Common myeloid progenitor, CD34-positive (primary cell): ENCODE results near the gene KIF7.
"Not testable (repeated sequence)": the region's sequence is repeated elsewhere in the genome, so short reads cannot be mapped to it uniquely, and the experiment has no call there.

ENCODE experiments used
- CTCF ChIA-PET: fragments of 350-600 bp; sonication (Branson Sonifier 250); formaldehyde crosslinking; loops from one replicate; lab custom pipeline; 2021; ENCODE audit warnings: antibody characterized with exemption; lab: Charles Lee
- POLR2A ChIA-PET: fragments of 350-600 bp; sonication (Branson Sonifier 250); formaldehyde crosslinking; loops from one replicate; lab custom pipeline; 2021; ENCODE audit warnings: antibody characterized with exemption; lab: Charles Lee
- DNase-seq, 3 donors: peaks; one replicate each; pipeline versions ENCODE4 v3.0.0 to v3.0.0-alpha.2; 2013
- H3K27ac ChIP-seq, 2 experiments: 1 replicate in 1 of 2; 2 replicates in 1 of 2; pipeline ENCODE4 v1.7.0; 2013; ENCODE audit warnings: inconsistent platforms in 2 of 2, low read length in 2 of 2, mild to moderate bottlenecking in 2 of 2, low read depth in 1 of 2, moderate library complexity in 1 of 2; ENCODE audit not compliant: severe bottlenecking in 2 of 2, insufficient read depth in 1 of 2, poor library complexity in 1 of 2
- H3K27me3 ChIP-seq, 5 experiments: replicated peaks in 2 of 5; 1 replicate in 3 of 5; 2 replicates in 2 of 5; pipeline versions ENCODE4 v1.6.1 to v1.7.0; 2013; ENCODE audit warnings: low read length in 4 of 5, mild to moderate bottlenecking in 2 of 5, moderate library complexity in 2 of 5, inconsistent platforms in 1 of 5; ENCODE audit not compliant: insufficient read depth in 5 of 5, control insufficient read depth in 4 of 5
- H3K36me3 ChIP-seq, 4 experiments: 1 replicate in 2 of 4; 2 replicates in 2 of 4; pipeline versions ENCODE4 v1.6.1 to v1.7.0; 2013; ENCODE audit warnings: low read length in 3 of 4, control low read depth in 1 of 4, mild to moderate bottlenecking in 1 of 4; ENCODE audit not compliant: control insufficient read depth in 4 of 4, insufficient read depth in 4 of 4
- H3K4me1 ChIP-seq, 4 experiments: 1 replicate in 3 of 4; 2 replicates in 1 of 4; pipeline versions ENCODE4 v1.6.1 to v1.7.1; 2013; ENCODE audit warnings: low read length in 3 of 4, mild to moderate bottlenecking in 3 of 4, control low read depth in 1 of 4, inconsistent platforms in 1 of 4, moderate library complexity in 1 of 4; ENCODE audit not compliant: control insufficient read depth in 4 of 4, insufficient read depth in 4 of 4; ENCODE audit errors: control extremely low read depth in 1 of 4
- H3K4me3 ChIP-seq, 7 experiments: 1 replicate in 4 of 7; 2 replicates in 3 of 7; pipeline versions ENCODE4 v1.5.1 to v1.7.0; 2013; ENCODE audit warnings: mild to moderate bottlenecking in 7 of 7, low read length in 6 of 7, moderate library complexity in 6 of 7, inconsistent platforms in 2 of 7, low read depth in 2 of 7, control low read depth in 1 of 7; ENCODE audit not compliant: insufficient read depth in 4 of 7, control insufficient read depth in 1 of 7; ENCODE audit errors: extremely low read depth in 1 of 7
- H3K9me3 ChIP-seq, 5 experiments: 1 replicate in 4 of 5; 2 replicates in 1 of 5; pipeline versions ENCODE4 v1.6.1 to v1.7.1; 2013; ENCODE audit warnings: low read length in 4 of 5, mild to moderate bottlenecking in 2 of 5, inconsistent platforms in 1 of 5, low read depth in 1 of 5, moderate library complexity in 1 of 5; ENCODE audit not compliant: control insufficient read depth in 4 of 5, insufficient read depth in 2 of 5; ENCODE audit errors: control extremely low read depth in 1 of 5
- WGBS: methylation state at CpG from one replicate; pipeline ENCODE4 v1.1.5; 2013; ENCODE audit not compliant: insufficient coverage; 5-methylcytosine and 5-hydroxymethylcytosine counted together

KIF7 gene

GRCh38 chr15:89599021-89599420, 56.2 kb downstream of the KIF7 start:
- CTCF ChIA-PET = no interaction called here
- H3K27me3 ChIP-seq = no peaks in the 10 kb centered on the region
- H3K4me1 ChIP-seq = no peaks in the 10 kb centered on the region

GRCh38 chr15:89593018-89593417, 62.2 kb downstream of the KIF7 start:
- ChIA-PET POLR2A (no interaction called here), CTCF (no interaction called here)
- Histone ChIP-seq H3K36me3 (peaks cover 0 to 71% (median 35%) of the 10 kb centered on the region in 4 experiments), H3K4me3 (no peak overlapping the region), H3K4me1 (no peaks in the 10 kb centered on the region), H3K9me3 (no peaks in the 10 kb centered on the region), H3K27me3 (no peaks in the 10 kb centered on the region), H3K27ac (no peak overlapping the region)
- no peak for DNase-seq
- WGBS = 100% methylated on average over 2 of the region's 4 CpGs

More at GRCh38 chr15:89599021-89599420, 56.2 kb downstream of the KIF7 start:
- WGBS = 93% methylated on average over 3 of the region's 4 CpGs
- Histone ChIP-seq H3K9me3 (no peaks in the 10 kb centered on the region), H3K4me3 (no peak overlapping the region), H3K27ac (no peak overlapping the region), H3K36me3 (peaks cover 10 to 59% (median 34%) of the 10 kb centered on the region in 4 experiments)
- DNase-seq = no peak
- POLR2A ChIA-PET = no interaction called here

- peaks cover 0 to 83% (median 40%) of the 10 kb centered on the region in 4 experiments for H3K36me3 ChIP-seq
- H3K4me3 ChIP-seq = no peak overlapping the region
- no peak for DNase-seq
- no peaks in the 10 kb centered on the region for H3K27me3 ChIP-seq
- ChIA-PET CTCF (no interaction called here), POLR2A (no interaction called here)
- H3K27ac ChIP-seq = no peak overlapping the region
- no peaks in the 10 kb centered on the region for H3K9me3 ChIP-seq
- 90% methylated on average over 2 of the region's 5 CpGs for WGBS
- H3K4me1 ChIP-seq = no peaks in the 10 kb centered on the region
Measured at GRCh38 chr15:89591834-89592233, 63.4 kb downstream of the KIF7 start.

GRCh38 chr15:89587955-89588354, 67.3 kb downstream of the KIF7 start:
- DNase-seq = no peak
- ChIA-PET POLR2A (no interaction called here), CTCF (no interaction called here)
- no peaks in the 10 kb centered on the region for H3K9me3 ChIP-seq
- no peak overlapping the region for H3K27ac ChIP-seq
- no peak overlapping the region for H3K4me3 ChIP-seq
- 72% methylated on average over 4 of the region's 4 CpGs for WGBS
- H3K4me1 ChIP-seq = peaks cover 0 to 3% (median 0%) of the 10 kb centered on the region in 4 experiments
- no peaks in the 10 kb centered on the region for H3K27me3 ChIP-seq
- H3K36me3 ChIP-seq = peaks cover 4 to 93% (median 42%) of the 10 kb centered on the region in 4 experiments

GRCh38 chr15:89586651-89587050, 68.6 kb downstream of the KIF7 start:
- 97% methylated on average over 2 of the region's 2 CpGs for WGBS
- H3K9me3 ChIP-seq = no peaks in the 10 kb centered on the region
- H3K4me3 ChIP-seq = no peak overlapping the region
- POLR2A ChIA-PET = no interaction called here
- no peak for DNase-seq
- no peaks in the 10 kb centered on the region for H3K27me3 ChIP-seq
- H3K36me3 ChIP-seq = peaks cover 9 to 90% (median 40%) of the 10 kb centered on the region in 4 experiments
- CTCF ChIA-PET = no interaction called here
- H3K27ac ChIP-seq = no peak overlapping the region
- peaks cover 0 to 3% (median 0%) of the 10 kb centered on the region in 4 experiments for H3K4me1 ChIP-seq

GRCh38 chr15:89580747-89581146, 74.5 kb downstream of the KIF7 start:
- H3K4me1 ChIP-seq = peaks cover 3 to 31% (median 16%) of the 10 kb centered on the region in 4 experiments
- H3K27me3 ChIP-seq, H3K4me3 ChIP-seq, H3K9me3 ChIP-seq, DNase-seq, POLR2A ChIA-PET, H3K27ac ChIP-seq, CTCF ChIA-PET: not testable (repeated sequence)
- peaks cover 8 to 73% (median 15%) of the 10 kb centered on the region in 4 experiments for H3K36me3 ChIP-seq
- WGBS = 94% methylated on average over 2 of the region's 2 CpGs

- DNase-seq = no peak
- WGBS = 100% methylated on average over 1 of the region's 2 CpGs
- Histone ChIP-seq H3K4me1 (peaks cover 3 to 31% (median 18%) of the 10 kb centered on the region in 4 experiments), H3K27ac (no peak overlapping the region), H3K9me3 (no peaks in the 10 kb centered on the region), H3K4me3 (peak overlapping the region in 1 of 7 experiments; percentile 62), H3K27me3 (no peaks in the 10 kb centered on the region), H3K36me3 (peaks cover 4 to 47% (median 8%) of the 10 kb centered on the region in 4 experiments)
- ChIA-PET POLR2A (no interaction called here), CTCF (no interaction called here)
Measured at GRCh38 chr15:89578146-89578545, 77.1 kb downstream of the KIF7 start.
